PFSK-1 (cell line): Measurements from ENCODE around the gene SERPINB3.

Experiments used
- POLR2AphosphoS5 ChIP-seq: IDR thresholded peaks from 2 replicates; pipeline ENCODE4 v1.6.1; 2012; ENCODE audit warnings: low read depth, mild to moderate bottlenecking, control low read depth, low read length, moderate library complexity
- SIN3A ChIP-seq: IDR thresholded peaks from 2 replicates; pipeline ENCODE4 v1.6.1; 2012; ENCODE audit warnings: mild to moderate bottlenecking, low read length, moderate library complexity, borderline replicate concordance; ENCODE audit not compliant: insufficient read depth
- TF ChIP-seq, protein P1 (sequence below), 2 experiments: IDR thresholded peaks; 2 replicates each; pipeline versions ENCODE4 v1.6.1 to v1.8.0; 2011 to 2012; ENCODE audit warnings: low read depth in 2 of 2, low read length in 2 of 2, control low read depth in 1 of 2, inconsistent platforms in 1 of 2, mild to moderate bottlenecking in 1 of 2, moderate library complexity in 1 of 2; ENCODE audit not compliant: insufficient read depth in 1 of 2

DNA sequence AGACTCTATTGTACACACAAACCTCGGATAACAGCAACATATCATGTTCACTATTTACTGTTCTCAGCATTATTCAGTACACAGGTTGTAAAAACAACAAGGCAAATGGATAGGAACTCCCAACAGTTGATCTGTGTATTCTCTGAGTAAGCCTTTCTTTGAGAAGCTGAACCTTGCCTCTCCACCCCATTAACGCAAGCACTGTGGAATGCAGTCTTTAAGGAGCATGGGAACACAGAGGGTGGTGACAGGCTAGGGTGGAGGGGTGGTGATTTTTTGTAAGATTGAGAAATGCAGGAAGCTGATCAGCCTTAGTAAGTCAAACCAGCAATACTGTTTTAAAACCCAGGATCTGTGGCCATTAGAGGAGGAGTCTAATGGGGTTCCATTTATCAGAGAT, 21.5 kb upstream of the SERPINB3 start:
- TF ChIP-seq POLR2AphosphoS5 (no peak), SIN3A (no peak)
- TF ChIP-seq, protein P1, sequence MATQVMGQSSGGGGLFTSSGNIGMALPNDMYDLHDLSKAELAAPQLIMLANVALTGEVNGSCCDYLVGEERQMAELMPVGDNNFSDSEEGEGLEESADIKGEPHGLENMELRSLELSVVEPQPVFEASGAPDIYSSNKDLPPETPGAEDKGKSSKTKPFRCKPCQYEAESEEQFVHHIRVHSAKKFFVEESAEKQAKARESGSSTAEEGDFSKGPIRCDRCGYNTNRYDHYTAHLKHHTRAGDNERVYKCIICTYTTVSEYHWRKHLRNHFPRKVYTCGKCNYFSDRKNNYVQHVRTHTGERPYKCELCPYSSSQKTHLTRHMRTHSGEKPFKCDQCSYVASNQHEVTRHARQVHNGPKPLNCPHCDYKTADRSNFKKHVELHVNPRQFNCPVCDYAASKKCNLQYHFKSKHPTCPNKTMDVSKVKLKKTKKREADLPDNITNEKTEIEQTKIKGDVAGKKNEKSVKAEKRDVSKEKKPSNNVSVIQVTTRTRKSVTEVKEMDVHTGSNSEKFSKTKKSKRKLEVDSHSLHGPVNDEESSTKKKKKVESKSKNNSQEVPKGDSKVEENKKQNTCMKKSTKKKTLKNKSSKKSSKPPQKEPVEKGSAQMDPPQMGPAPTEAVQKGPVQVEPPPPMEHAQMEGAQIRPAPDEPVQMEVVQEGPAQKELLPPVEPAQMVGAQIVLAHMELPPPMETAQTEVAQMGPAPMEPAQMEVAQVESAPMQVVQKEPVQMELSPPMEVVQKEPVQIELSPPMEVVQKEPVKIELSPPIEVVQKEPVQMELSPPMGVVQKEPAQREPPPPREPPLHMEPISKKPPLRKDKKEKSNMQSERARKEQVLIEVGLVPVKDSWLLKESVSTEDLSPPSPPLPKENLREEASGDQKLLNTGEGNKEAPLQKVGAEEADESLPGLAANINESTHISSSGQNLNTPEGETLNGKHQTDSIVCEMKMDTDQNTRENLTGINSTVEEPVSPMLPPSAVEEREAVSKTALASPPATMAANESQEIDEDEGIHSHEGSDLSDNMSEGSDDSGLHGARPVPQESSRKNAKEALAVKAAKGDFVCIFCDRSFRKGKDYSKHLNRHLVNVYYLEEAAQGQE (IDR thresholded peaks at IDR 0.05; ENCODE audit: insufficient read depth in 1 of 2, low read depth in 2 of 2, low read length in 2 of 2): no peak
